ENCODE results near the gene CCL13.
A peak's percentile ranks its signal among the peaks of the same experiment; 100 is the strongest.
"Not testable (repeated sequence)": the region's sequence is repeated elsewhere in the genome, so short reads cannot be mapped to it uniquely, and the experiment has no call there.

Gene CCL13

GRCh38 chr17:34356194-34356593, at the start of gene CCL13:
Gene CCL13, plus strand, starts transcription at chr17:34356480. Its CDS starts 47 bp downstream, at chr17:34356527.
- H3K27me3 ChIP-seq (ENCODE audit: low read depth, low read length): no peaks in the 10 kb centered on the region
- no peaks in the 10 kb centered on the region for H3K4me1 ChIP-seq (ENCODE audit: control insufficient read depth in 1 of 2, insufficient read depth in 2 of 2, low read length in 2 of 2)
- no peaks in the 10 kb centered on the region for H3K36me3 ChIP-seq (ENCODE audit: control insufficient read depth in 1 of 2, insufficient read depth in 2 of 2, low read length in 2 of 2)
- H3K4me3 ChIP-seq (ENCODE audit: low read depth in 1 of 2, low read length in 2 of 2): no peak within 1 kb of the TSS
- no peak within 1 kb of the TSS for H3K27ac ChIP-seq (ENCODE audit: low read length)
- H3K9me3 ChIP-seq (ENCODE audit: control insufficient read depth in 1 of 2, low read length in 2 of 2): no peaks in the 10 kb centered on the region

- Histone ChIP-seq H3K27me3 (ENCODE audit: low read depth, low read length) (no peaks in the 10 kb centered on the region), H3K4me1 (ENCODE audit: control insufficient read depth in 1 of 2, insufficient read depth in 2 of 2, low read length in 2 of 2) (peaks cover 0 to 5% of the 10 kb centered on the region in 2 donors), H3K9me3 (ENCODE audit: control insufficient read depth in 1 of 2, low read length in 2 of 2) (no peaks in the 10 kb centered on the region), H3K36me3 (ENCODE audit: control insufficient read depth in 1 of 2, insufficient read depth in 2 of 2, low read length in 2 of 2) (no peaks in the 10 kb centered on the region), H3K27ac (ENCODE audit: low read length) (no peak overlapping the region), H3K4me3 (ENCODE audit: low read depth in 1 of 2, low read length in 2 of 2) (no peak overlapping the region)
Measured at GRCh38 chr17:34307110-34307509, 49.2 kb upstream of the CCL13 start.

- Histone ChIP-seq H3K27me3 (ENCODE audit: low read depth, low read length) (no peaks in the 10 kb centered on the region), H3K27ac (ENCODE audit: low read length) (no peak overlapping the region), H3K9me3 (ENCODE audit: control insufficient read depth in 1 of 2, low read length in 2 of 2) (no peaks in the 10 kb centered on the region), H3K36me3 (ENCODE audit: control insufficient read depth in 1 of 2, insufficient read depth in 2 of 2, low read length in 2 of 2) (no peaks in the 10 kb centered on the region), H3K4me3 (ENCODE audit: low read depth in 1 of 2, low read length in 2 of 2) (no peak overlapping the region), H3K4me1 (ENCODE audit: control insufficient read depth in 1 of 2, insufficient read depth in 2 of 2, low read length in 2 of 2) (peaks cover 0 to 5% of the 10 kb centered on the region in 2 donors)
Measured at GRCh38 chr17:34308371-34308770, 47.9 kb upstream of the CCL13 start.

GRCh38 chr17:34311291-34311690, 45.0 kb upstream of the CCL13 start:
- Histone ChIP-seq H3K4me1 (ENCODE audit: control insufficient read depth in 1 of 2, insufficient read depth in 2 of 2, low read length in 2 of 2) (peaks cover 0 to 10% of the 10 kb centered on the region in 2 donors), H3K27ac (ENCODE audit: low read length) (no peak overlapping the region), H3K27me3 (ENCODE audit: low read depth, low read length) (no peaks in the 10 kb centered on the region), H3K9me3 (ENCODE audit: control insufficient read depth in 1 of 2, low read length in 2 of 2) (no peaks in the 10 kb centered on the region), H3K4me3 (ENCODE audit: low read depth in 1 of 2, low read length in 2 of 2) (no peak overlapping the region), H3K36me3 (ENCODE audit: control insufficient read depth in 1 of 2, insufficient read depth in 2 of 2, low read length in 2 of 2) (no peaks in the 10 kb centered on the region)

- Histone ChIP-seq H3K4me3 (ENCODE audit: low read depth in 1 of 2, low read length in 2 of 2) (no peak overlapping the region), H3K36me3 (ENCODE audit: control insufficient read depth in 1 of 2, insufficient read depth in 2 of 2, low read length in 2 of 2) (no peaks in the 10 kb centered on the region), H3K4me1 (ENCODE audit: control insufficient read depth in 1 of 2, insufficient read depth in 2 of 2, low read length in 2 of 2) (peaks cover 0 to 10% of the 10 kb centered on the region in 2 donors), H3K27ac (ENCODE audit: low read length) (peak overlapping the region; percentile 13), H3K9me3 (ENCODE audit: control insufficient read depth in 1 of 2, low read length in 2 of 2) (no peaks in the 10 kb centered on the region), H3K27me3 (ENCODE audit: low read depth, low read length) (no peaks in the 10 kb centered on the region)
Measured at GRCh38 chr17:34312080-34312479, 44.2 kb upstream of the CCL13 start.

DNA sequence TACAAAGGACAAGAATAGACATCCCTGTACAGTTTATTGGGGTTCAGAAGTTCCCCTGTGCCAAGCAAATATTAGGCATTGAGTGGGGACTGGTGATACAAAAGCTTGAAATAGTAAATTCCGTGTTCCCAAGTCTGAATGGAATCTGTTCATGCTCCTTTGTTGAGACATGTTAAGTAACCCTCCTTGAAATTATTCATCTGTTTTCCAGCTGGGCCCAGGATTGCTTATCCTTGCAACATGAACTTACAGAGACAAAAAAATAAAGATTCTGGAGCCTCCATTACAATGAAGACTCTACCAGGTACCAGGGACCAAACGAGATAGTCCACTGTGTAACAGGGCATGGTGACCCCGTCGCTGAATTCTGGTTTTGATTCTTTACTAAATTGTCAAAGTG, 43.1 kb upstream of the CCL13 start:
- peaks cover 0 to 9% of the 10 kb centered on the region in 2 donors for H3K4me1 ChIP-seq (ENCODE audit: control insufficient read depth in 1 of 2, insufficient read depth in 2 of 2, low read length in 2 of 2)
- H3K36me3 ChIP-seq (ENCODE audit: control insufficient read depth in 1 of 2, insufficient read depth in 2 of 2, low read length in 2 of 2): no peaks in the 10 kb centered on the region
- peak overlapping the region; percentile 13 for H3K27ac ChIP-seq (ENCODE audit: low read length)

GRCh38 chr17:34314279-34314678, 42.0 kb upstream of the CCL13 start:
- Histone ChIP-seq H3K4me3 (ENCODE audit: low read depth in 1 of 2, low read length in 2 of 2) (no peak overlapping the region), H3K27ac (ENCODE audit: low read length) (no peak overlapping the region), H3K36me3 (ENCODE audit: control insufficient read depth in 1 of 2, insufficient read depth in 2 of 2, low read length in 2 of 2) (no peaks in the 10 kb centered on the region), H3K27me3 (ENCODE audit: low read depth, low read length) (no peaks in the 10 kb centered on the region), H3K9me3 (ENCODE audit: control insufficient read depth in 1 of 2, low read length in 2 of 2) (no peaks in the 10 kb centered on the region), H3K4me1 (ENCODE audit: control insufficient read depth in 1 of 2, insufficient read depth in 2 of 2, low read length in 2 of 2) (peaks cover 0 to 6% of the 10 kb centered on the region in 2 donors)

More for the DNA sequence above, 43.1 kb upstream of the CCL13 start:
- H3K4me3 ChIP-seq (ENCODE audit: low read depth in 1 of 2, low read length in 2 of 2): no peak overlapping the region
- no peaks in the 10 kb centered on the region for H3K9me3 ChIP-seq (ENCODE audit: control insufficient read depth in 1 of 2, low read length in 2 of 2)
- H3K27me3 ChIP-seq (ENCODE audit: low read depth, low read length): no peaks in the 10 kb centered on the region

DNA sequence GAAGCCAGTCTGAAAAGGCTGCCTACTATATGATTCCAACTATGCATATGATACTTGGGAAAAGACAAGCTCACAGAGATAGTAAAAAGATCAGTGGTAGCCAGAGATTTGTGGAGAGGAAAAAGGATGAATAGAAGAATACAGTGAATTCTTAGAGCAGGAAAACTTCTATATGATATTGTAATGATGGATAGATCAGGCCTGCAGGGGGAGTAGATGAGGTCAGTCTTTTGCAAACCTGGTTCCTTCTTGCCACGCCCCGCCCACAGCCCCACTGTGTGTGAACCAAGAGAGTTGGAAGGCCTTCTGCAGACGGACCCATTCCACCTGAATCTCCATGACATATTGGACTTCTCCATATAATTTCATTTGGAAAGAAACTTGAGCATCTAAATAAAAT, 37.8 kb upstream of the CCL13 start:
- Histone ChIP-seq H3K27ac (ENCODE audit: low read length) (no peak overlapping the region), H3K27me3 (ENCODE audit: low read depth, low read length) (no peaks in the 10 kb centered on the region), H3K36me3 (ENCODE audit: control insufficient read depth in 1 of 2, insufficient read depth in 2 of 2, low read length in 2 of 2) (no peaks in the 10 kb centered on the region), H3K4me1 (ENCODE audit: control insufficient read depth in 1 of 2, insufficient read depth in 2 of 2, low read length in 2 of 2) (peaks cover 0 to 6% of the 10 kb centered on the region in 2 donors), H3K9me3 (ENCODE audit: control insufficient read depth in 1 of 2, low read length in 2 of 2) (no peaks in the 10 kb centered on the region), H3K4me3 (ENCODE audit: low read depth in 1 of 2, low read length in 2 of 2) (no peak overlapping the region)

GRCh38 chr17:34319039-34319483, 37.2 kb upstream of the CCL13 start, which contains the start of gene CCL8:
Gene CCL8, plus strand, starts transcription at chr17:34319435. Its CDS starts 67 bp downstream, at chr17:34319502.
- Histone ChIP-seq H3K27ac (ENCODE audit: low read length) (peak within 1 kb of the TSS; percentile 3), H3K36me3 (ENCODE audit: control insufficient read depth in 1 of 2, insufficient read depth in 2 of 2, low read length in 2 of 2) (no peaks in the 10 kb centered on the region), H3K9me3 (ENCODE audit: control insufficient read depth in 1 of 2, low read length in 2 of 2) (no peaks in the 10 kb centered on the region), H3K4me3 (ENCODE audit: low read depth in 1 of 2, low read length in 2 of 2) (no peak within 1 kb of the TSS), H3K27me3 (ENCODE audit: low read depth, low read length) (no peaks in the 10 kb centered on the region), H3K4me1 (ENCODE audit: control insufficient read depth in 1 of 2, insufficient read depth in 2 of 2, low read length in 2 of 2) (peaks cover 0 to 6% of the 10 kb centered on the region in 2 donors)

DNA sequence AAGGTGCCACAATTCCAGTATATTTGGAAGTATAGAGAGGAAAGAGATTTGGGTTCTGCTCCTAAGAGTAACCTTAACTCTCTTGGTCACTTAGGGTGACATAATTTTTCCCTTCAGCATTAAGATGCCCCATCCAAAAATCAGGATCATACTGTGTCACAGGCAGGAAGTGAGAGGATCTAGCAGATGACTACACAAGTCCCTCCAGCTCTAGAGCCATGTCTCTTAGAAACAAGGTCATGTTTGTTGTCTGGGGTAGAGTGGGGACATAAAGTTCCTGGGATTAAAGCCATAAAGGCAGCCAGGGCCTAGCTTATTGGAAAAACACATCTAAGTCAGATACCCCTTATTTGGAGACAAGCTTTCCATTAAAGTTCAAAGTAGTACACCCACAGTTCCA, 34.3 kb upstream of the CCL13 start:
- no peak overlapping the region for H3K27ac ChIP-seq (ENCODE audit: low read length)
- H3K4me3 ChIP-seq (ENCODE audit: low read depth in 1 of 2, low read length in 2 of 2): no peak overlapping the region

GRCh38 chr17:34327580-34327979, 28.7 kb upstream of the CCL13 start:
- H3K4me1 ChIP-seq (ENCODE audit: control insufficient read depth in 1 of 2, insufficient read depth in 2 of 2, low read length in 2 of 2); H3K27ac ChIP-seq (ENCODE audit: low read length); H3K9me3 ChIP-seq (ENCODE audit: control insufficient read depth in 1 of 2, low read length in 2 of 2); H3K36me3 ChIP-seq (ENCODE audit: control insufficient read depth in 1 of 2, insufficient read depth in 2 of 2, low read length in 2 of 2); H3K4me3 ChIP-seq (ENCODE audit: low read depth in 1 of 2, low read length in 2 of 2); H3K27me3 ChIP-seq (ENCODE audit: low read depth, low read length): not testable (repeated sequence)

More for the DNA sequence above, 34.3 kb upstream of the CCL13 start:
- no peaks in the 10 kb centered on the region for H3K4me1 ChIP-seq (ENCODE audit: control insufficient read depth in 1 of 2, insufficient read depth in 2 of 2, low read length in 2 of 2)
- no peaks in the 10 kb centered on the region for H3K9me3 ChIP-seq (ENCODE audit: control insufficient read depth in 1 of 2, low read length in 2 of 2)
- no peaks in the 10 kb centered on the region for H3K36me3 ChIP-seq (ENCODE audit: control insufficient read depth in 1 of 2, insufficient read depth in 2 of 2, low read length in 2 of 2)
- no peaks in the 10 kb centered on the region for H3K27me3 ChIP-seq (ENCODE audit: low read depth, low read length)

DNA sequence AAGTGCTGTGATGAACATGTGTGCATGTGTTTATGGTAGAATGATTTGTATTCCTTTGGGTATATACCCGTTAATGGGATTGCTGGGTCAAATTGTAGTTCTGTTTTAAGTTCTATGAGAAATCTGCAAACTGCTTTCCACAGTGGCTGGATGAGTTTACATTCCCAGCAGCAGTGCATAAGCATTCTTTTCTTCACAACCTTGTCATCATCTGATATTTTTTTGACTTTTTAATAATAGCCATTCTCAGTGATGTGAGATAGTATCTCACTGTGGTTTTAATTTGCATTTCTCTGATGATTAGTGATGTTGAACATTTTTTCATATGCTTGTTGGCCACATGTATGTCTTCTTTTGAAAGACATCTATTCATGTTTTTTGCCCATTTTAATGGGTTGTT, 18.6 kb upstream of the CCL13 start:
- no peaks in the 10 kb centered on the region for H3K4me1 ChIP-seq (ENCODE audit: control insufficient read depth in 1 of 2, insufficient read depth in 2 of 2, low read length in 2 of 2)
- H3K9me3 ChIP-seq (ENCODE audit: control insufficient read depth in 1 of 2, low read length in 2 of 2): no peaks in the 10 kb centered on the region
- no peak overlapping the region for H3K4me3 ChIP-seq (ENCODE audit: low read depth in 1 of 2, low read length in 2 of 2)
- no peaks in the 10 kb centered on the region for H3K36me3 ChIP-seq (ENCODE audit: control insufficient read depth in 1 of 2, insufficient read depth in 2 of 2, low read length in 2 of 2)
- no peaks in the 10 kb centered on the region for H3K27me3 ChIP-seq (ENCODE audit: low read depth, low read length)
- H3K27ac ChIP-seq (ENCODE audit: low read length): no peak overlapping the region

All from muscle layer of duodenum (tissue), 2 donors.